Mucosa of gallbladder (tissue), 1 donor: ENCODE data around the gene IMMP2L. TPM values are rescaled to one million over a fixed set of nuclear protein-coding genes. Genes with fewer than 3 reads are reported as not detected.
"Not testable (repeated sequence)": the region's sequence is repeated elsewhere in the genome, so short reads cannot be mapped to it uniquely, and the experiment has no call there.

Experiments used
- DNase-seq: peaks from one replicate; pipeline ENCODE4 v3.0.0-alpha.2; 2020; ENCODE audit warnings: low spot score
- total RNA-seq: library from RNA; stranded (reverse); gene quantifications from one replicate; pipeline ENCODE4 v1.2.1, GENCODE V29; 2021
- donor health status: DM: no; HTN: no; CAD: no.

The IMMP2L gene
- total RNA-seq, 1 donor from 2014 or later: 19.7 TPM

DNA sequence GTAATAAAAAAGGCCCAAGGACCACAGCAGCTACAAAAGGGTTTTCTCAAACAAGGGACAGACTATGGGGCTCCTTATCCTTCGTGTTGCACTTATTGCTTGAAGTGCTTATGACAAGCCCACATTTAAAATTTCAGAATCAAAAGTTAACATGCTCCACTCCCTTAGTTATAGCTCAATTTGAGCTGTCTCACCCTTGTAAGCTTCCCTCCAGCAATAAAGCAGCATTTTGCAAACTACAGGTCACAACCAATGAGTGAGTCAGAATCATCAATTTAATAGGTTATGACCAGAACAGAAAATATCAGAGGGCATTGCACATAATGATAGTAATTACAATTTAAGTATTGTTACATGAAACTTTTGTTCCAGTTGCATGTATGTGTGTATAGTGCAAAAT is 53.0 kb downstream of the IMMP2L start:
- no peak for DNase-seq

- DNase-seq: no peak
Observed at GRCh38 chr7:111508387-111508786, 53.9 kb downstream of the IMMP2L start.

DNA sequence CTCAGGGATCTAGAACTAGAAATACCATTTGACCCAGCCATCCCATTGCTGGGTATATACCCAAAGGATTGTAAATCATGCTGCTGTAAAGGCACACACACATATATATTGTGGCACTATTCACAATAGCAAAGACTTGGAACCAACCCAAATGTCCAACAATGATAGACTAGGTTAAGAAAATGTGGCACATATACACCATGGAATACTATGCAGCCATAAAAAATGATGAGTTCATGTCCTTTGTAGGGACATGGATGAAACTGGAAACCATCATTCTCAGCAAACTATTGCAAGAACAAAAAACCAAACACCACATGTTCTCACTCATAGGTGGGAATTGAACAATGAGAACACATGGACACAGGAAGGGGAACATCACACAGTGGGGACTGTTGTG is 56.9 kb downstream of the IMMP2L start:
- DNase-seq: not testable (repeated sequence)

DNA sequence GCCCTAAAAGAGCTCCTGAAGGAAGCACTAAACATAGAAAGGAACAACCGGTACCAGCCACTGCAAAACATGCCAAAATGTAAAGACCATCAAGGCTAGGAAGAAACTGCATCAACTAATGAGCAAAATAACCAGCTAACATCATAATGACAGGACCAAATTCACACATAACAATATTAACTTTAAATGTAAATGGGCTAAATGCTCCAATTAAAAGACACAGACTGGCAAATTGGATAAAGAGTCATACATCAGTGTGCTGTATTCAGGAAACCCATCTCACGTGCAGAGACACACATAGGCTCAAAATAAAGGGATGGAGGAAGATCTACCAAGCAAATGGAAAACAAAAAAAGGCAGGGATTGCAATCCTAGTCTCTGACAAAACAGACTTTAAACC is 60.5 kb downstream of the IMMP2L start:
- DNase-seq: not testable (repeated sequence)

DNA sequence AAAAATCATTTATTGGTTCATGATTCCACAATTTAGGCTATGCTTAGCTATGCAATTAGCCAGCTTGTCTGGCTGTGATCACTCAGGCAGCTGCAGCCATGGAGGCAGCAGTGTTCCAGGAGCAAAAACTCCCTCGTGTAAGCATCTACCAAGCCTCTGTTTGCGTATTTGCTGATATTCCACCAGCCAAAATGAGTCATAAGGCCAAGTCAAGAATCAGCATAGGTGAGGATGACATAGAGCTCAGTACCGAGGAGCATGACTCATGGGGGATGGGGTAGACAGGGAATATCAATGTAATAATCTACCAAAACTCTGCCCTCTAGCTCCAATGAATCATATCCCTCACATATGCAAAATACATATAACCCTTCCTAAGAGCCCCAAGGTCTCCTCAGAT is 63.3 kb downstream of the IMMP2L start:
- no peak for DNase-seq

GRCh38 chr7:111498391-111499007 is 63.8 kb downstream of the IMMP2L start:
- DNase-seq: no peak

DNA sequence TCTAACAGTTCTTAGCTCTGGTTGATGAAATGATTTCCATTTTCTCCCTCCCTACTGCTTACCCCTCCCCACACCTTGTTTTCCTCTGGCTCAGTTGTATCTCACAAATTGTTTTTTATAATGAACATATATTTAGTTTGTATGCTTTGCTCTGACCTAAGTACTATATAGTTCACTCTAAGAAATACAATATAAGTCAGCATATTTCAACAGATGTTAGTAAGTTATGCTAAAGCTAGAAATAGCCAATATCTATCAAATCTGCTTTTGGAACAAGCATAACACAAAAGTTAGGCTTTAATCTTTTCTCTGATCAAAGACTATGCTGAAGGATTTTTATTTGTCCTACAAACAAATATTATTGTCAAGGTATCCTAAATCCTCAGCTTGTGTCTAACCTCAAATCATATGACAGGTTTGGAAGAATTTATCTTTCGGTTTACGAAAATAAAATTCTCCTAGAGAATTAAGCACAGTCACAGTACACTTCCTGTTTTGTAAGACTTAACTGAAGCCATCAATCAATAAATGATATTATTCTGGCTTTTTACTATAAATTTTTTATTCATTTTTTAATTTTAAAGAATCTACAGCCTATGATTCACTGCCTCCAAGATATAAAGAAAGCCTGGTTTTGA is 67.0 kb downstream of the IMMP2L start:
- no peak for DNase-seq

DNA sequence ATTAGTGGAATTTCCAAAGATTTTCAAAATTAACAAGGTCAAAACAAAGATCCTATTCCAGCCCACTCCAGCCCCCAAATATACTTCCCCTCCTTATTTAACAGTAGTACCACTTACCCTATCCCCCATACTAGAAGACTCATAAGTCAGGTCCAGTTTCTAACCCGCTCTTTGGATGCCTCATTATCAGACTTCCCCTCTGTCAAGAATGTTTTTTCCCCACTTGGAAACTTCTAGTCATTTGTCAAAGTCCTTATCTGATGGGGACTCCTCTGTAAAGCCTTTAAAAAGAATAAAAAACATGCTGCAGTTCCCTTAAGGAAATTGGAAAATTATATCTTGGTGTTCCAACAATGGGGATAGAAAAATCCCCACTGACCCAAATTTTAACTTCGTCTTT is 70.1 kb downstream of the IMMP2L start:
- no peak for DNase-seq

DNA sequence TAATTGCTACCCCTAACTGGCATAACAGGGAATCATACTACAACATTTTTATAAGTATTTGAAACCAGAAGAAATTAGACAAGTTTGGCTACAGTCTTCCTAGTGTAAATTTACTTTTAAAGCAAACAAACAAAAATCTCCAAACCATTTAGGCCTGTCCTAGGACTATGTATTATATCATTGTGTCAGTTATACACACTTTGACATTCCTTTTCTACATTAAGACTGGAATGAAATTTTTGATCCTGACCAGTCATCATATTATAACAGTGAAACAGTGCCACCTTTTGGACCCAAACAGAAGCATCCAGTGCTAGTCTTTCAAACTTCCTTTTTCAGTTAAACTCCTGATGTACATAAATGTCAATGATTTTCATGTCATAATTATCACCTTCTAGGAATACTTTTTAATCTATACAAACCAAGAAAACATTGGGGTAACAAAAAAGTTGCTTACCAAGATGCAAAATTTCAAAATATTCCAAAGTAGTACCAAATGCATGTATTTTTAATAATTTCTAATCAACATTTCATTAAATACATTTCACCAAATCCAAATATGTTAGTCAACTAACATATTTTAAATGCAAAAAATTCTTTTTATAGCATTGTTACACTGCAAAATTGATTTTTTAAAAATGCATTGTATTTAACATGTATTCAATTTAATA is 75.7 kb downstream of the IMMP2L start:
- DNase-seq: no peak

DNA sequence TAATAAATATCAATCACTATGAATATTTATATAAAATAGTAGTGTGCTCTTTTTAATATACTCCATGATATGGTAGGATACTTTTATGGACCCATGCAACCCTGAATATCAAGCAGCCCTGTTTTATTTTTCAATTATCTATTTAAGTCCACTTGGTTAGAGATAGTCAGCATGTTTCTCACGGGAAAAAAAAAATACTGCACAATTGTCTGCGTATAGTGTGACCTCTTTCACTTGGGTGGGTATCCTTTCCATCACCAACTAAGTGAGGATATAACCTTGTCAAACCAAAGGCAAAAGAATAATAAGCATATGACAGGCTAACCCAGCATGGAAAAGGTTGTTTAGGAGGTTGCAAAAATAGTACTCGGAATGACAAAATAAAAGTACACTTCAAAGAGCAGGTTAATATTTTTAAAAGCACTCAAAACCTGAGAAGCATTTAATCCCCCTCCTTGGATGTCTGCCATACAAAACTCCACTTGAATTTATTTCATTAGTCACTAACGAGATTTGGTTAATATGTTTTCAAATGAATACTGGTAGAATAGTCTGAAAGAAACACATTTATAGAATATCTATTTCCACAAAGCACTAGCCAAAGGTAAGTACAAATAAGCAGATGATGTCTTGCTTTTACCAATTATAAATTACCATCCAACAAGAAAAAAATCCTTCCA is 76.5 kb downstream of the IMMP2L start:
- DNase-seq: no peak

GRCh38 chr7:111483078-111483477 is 79.2 kb downstream of the IMMP2L start:
- no peak for DNase-seq

DNA sequence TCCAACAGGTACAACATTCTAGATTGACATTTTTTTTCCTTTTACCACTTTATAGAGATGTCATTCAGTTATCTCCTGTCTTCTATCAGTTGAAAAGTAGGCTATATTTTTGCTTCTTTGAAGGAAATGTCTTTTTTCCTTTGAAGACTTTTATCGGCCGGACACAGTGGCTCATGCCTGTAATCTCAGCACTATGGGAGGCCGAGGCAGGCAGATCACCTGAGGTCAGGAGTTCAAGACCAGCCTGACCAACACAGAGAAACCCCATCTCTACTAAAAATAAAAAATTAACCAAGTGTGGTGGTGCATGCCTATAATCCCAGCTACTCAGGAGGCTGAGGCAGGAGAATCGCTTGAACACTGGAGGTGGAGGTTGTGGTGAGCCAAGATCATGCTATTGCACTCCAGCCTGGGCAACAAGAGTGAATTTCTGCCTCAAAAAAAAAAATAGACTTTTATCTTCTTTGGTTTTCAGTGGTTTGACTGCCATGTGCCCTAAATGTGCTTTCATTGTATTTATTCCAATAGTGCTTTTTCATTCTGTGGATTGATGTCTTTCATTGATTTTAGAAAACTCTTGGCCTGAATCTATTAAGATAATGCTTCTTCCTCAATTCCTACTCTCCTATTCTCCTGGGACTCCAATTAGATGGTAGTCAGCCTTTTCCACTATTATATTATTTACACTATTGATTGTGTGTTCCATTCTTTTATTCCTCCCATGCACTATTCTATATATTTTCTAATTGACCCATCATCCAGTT is 84.6 kb downstream of the IMMP2L start:
- DNase-seq: no peak

DNA sequence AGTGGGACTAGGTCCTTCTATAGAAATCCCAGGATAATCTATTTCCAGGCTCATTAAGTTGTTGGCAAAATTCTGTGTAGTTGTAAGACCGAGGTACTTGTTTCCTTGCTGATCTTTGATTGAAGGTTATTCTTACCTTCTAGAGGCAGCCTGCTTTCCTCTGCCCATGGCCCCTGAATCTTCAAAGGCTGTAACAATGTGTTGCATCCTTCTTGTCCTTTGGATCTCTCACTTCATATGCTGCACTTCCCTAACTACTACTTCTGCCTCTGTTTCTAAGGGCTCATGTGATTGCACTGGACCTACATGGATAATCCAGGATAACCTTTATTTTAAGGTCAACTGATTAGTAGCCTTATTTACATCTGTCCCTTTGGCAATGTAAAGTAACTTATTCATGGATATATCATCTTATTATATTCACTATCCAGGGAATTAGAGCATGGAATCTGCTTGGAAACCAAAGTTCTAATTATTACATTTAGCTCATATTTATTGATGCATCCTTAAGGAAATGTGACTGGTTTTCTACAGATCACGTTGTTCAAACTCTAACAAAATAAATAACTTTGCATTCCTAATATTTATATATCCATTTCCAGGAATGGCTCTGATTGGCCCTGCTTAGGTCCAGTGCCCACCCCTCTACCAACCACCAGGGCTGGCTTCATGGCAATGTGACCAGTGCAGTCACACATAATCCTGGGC is 85.6 kb downstream of the IMMP2L start:
- no peak for DNase-seq

DNA sequence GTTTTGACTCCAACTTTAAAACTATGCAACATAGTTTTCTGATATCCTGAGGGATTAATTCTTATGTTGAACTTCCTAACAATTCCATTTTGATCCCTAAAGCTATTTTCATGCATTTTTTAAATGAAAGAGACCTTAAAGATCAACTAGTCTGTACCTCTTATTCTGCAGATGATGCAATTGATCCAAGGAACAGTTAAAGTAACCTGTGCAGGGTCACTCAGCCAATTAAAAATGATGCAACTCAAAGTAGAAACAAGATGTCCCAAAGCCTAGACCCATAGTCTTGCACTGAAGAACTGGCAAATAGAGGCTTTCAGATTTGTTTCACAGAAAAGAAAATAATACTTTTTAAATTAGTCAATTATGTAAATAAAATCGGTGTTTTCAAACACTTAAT is 86.3 kb downstream of the IMMP2L start:
- no peak for DNase-seq

DNA sequence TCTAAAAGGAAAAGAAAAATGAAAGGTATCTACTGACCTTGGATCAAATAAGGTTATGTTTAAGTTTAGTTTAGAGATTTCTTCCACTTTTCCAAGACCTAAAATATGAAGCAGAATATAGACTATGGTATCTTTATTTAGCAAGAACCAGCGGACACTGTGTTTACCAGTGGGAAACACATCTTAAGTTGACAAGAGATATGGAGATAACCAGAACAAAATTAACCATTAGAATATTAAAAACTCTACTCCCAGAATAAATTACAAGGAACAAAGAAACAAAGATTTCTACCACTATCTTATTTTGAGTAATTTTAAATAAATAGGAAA is 86.9 kb downstream of the IMMP2L start:
- DNase-seq: no peak

DNA sequence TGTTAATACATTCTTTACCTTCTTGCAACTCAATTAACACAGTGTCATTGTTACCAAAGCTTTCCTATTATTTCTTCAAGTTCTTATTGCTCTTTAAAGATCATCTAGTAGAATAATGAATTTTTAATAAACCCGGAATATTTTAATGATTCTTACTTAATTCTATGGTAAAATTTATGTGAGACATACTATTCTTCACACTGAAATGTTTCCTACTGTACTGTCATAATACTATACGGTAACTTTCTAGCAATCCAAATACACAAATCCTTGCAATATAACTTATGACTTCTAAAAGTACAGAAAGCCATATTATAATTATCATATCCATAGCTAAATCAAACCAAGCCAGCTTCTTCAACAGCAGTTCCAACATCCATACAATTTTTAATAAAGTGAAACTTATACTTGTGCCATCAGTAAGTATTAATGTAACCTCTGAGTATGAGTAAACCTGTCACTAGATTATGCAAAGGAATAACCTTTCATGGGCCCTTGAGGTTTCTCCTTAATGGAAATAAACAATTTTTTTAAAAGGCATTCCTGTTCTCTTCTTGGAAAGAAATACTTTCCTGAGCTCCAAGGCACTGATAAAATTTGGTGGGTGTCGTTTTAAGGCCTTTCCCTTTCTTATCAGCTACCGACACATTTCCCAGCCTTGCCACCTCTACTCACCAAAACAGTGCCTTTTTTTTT is 87.4 kb downstream of the IMMP2L start:
- no peak for DNase-seq

GRCh38 chr7:111473449-111474198 is 88.7 kb downstream of the IMMP2L start:
- no peak for DNase-seq

DNA sequence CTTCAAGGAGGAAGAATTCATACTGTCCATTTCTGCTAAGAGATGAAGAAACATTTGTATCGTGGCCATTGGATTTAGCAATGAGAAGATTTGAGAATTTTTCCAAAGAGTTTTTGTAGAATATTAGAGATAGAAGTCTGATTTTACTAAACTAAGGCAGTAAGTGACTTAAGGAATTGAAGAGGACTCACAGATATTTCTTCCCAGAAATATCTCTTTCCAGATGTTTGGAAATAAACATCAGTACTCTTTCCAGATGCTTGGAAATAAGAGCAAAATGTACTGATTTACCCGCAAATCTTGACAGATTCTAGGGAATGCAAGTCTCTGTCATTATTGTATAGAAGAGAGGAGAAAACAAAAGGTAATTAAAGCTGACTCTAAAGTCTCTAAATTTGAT is 91.3 kb downstream of the IMMP2L start:
- DNase-seq: no peak

- DNase-seq: not testable (repeated sequence)
Observed at GRCh38 chr7:111469894-111470293, 92.4 kb downstream of the IMMP2L start.

GRCh38 chr7:111465774-111466173 is 96.5 kb downstream of the IMMP2L start:
- not testable (repeated sequence) for DNase-seq
